Endothelial cell of umbilical vein (primary cell): ENCODE data around the gene SLFNL1. TPM values are rescaled to one million over a fixed set of nuclear protein-coding genes. Genes with fewer than 3 reads are reported as not detected.
A peak's percentile ranks its signal among the peaks of the same experiment; 100 is the strongest.

Experiments
- BruUV-seq: library from RNA; stranded (reverse); fragments of 400-500 nt; replicated peaks from 2 replicates; lab custom pipeline; 2021; lab: Mats Ljungman, UMichigan
- CTCF ChIA-PET: fragments of 300-600, 350-600 bp; sonication (Branson Sonifier 250); formaldehyde crosslinking; loops from one replicate; lab custom pipeline; 2021; ENCODE audit warnings: antibody characterized with exemption, inconsistent platforms; lab: Charles Lee
- POLR2A ChIA-PET: fragments of 300-600, 350-600 bp; sonication (Branson Sonifier 250); formaldehyde crosslinking; loops from one replicate; lab custom pipeline; 2021; ENCODE audit warnings: antibody characterized with exemption, inconsistent platforms; lab: Charles Lee
- DNase-seq: peaks from one replicate; pipeline ENCODE4 v3.0.0-alpha.2; 2011; ENCODE audit warnings: low read depth, low spot score
- FAIRE-seq: peaks from 2 replicates; lab custom pipeline; 2011; peaks lifted over from hg19 to GRCh38; lab: Jason Lieb, UNC
- H2AFZ ChIP-seq: 2 replicates; pipeline ENCODE4 v1.6.0; 2012; ENCODE audit warnings: low read depth, low read length, control low read depth, inconsistent platforms
- H3K27ac ChIP-seq: 2 replicates; pipeline ENCODE4 v1.5.1; 2011; ENCODE audit warnings: low read depth, mild to moderate bottlenecking, control low read depth, low read length, moderate library complexity; ENCODE audit not compliant: insufficient read depth
- H3K27me3 ChIP-seq, 2 experiments: 2 replicates each; pipeline versions ENCODE4 v1.6.0 to v1.6.1; 2011; ENCODE audit warnings: low read length in 2 of 2, mixed read lengths in 1 of 2; ENCODE audit not compliant: control insufficient read depth in 2 of 2, insufficient read depth in 2 of 2
- H3K36me3 ChIP-seq, 2 experiments: 2 replicates in 1 of 2; 3 replicates in 1 of 2; pipeline ENCODE4 v1.5.1; 2011; ENCODE audit warnings: low read length in 2 of 2, mild to moderate bottlenecking in 1 of 2, moderate library complexity in 1 of 2; ENCODE audit not compliant: control insufficient read depth in 2 of 2, insufficient read depth in 2 of 2; ENCODE audit errors: extremely low read depth in 1 of 2
- H3K4me1 ChIP-seq: 3 replicates; pipeline ENCODE4 v1.5.1; 2011; ENCODE audit warnings: mild to moderate bottlenecking, low read length; ENCODE audit not compliant: control insufficient read depth, insufficient read depth; ENCODE audit errors: extremely low read depth
- H3K4me2 ChIP-seq: 2 replicates; pipeline ENCODE4 v1.6.1; 2011; ENCODE audit warnings: low read length, control low read depth, mixed read lengths; ENCODE audit not compliant: insufficient read depth
- H3K4me3 ChIP-seq, 3 experiments: fragments of 200-600 bp in 1 of 3; sonication (generic), shearing (Covaris generic) in 1 of 3; replicated peaks in 1 of 3; 2 replicates each; pipeline ENCODE4 v1.5.1; 2011 to 2016; ENCODE audit warnings: control low read depth in 3 of 3, low read length in 3 of 3, mild to moderate bottlenecking in 2 of 3, inconsistent platforms in 1 of 3, low read depth in 1 of 3, moderate library complexity in 1 of 3; ENCODE audit not compliant: insufficient read depth in 1 of 3
- H3K79me2 ChIP-seq: 2 replicates; pipeline ENCODE4 v1.6.0; 2012; ENCODE audit warnings: low read length, inconsistent platforms; ENCODE audit not compliant: control insufficient read depth, insufficient read depth
- H3K9ac ChIP-seq: replicated peaks from 2 replicates; pipeline ENCODE3; 2011; ENCODE audit warnings: low read length, control low read depth; ENCODE audit not compliant: insufficient read depth; ENCODE audit errors: extremely low read depth
- H3K9me1 ChIP-seq: replicated peaks from 3 replicates; pipeline ENCODE4 v1.6.0; 2011; ENCODE audit warnings: mild to moderate bottlenecking, low read length; ENCODE audit not compliant: control insufficient read depth, insufficient read depth; ENCODE audit errors: extremely low read depth
- H3K9me3 ChIP-seq: replicated peaks from 2 replicates; pipeline ENCODE4 v1.5.1; 2012; ENCODE audit warnings: low read length, inconsistent platforms; ENCODE audit not compliant: control insufficient read depth, insufficient read depth
- H4K20me1 ChIP-seq: replicated peaks from 2 replicates; pipeline ENCODE3; 2011; ENCODE audit warnings: mild to moderate bottlenecking, low read length; ENCODE audit not compliant: control insufficient read depth, insufficient read depth; ENCODE audit errors: extremely low read depth
- FOS ChIP-seq: IDR thresholded peaks from 2 replicates; pipeline ENCODE4 v1.6.1; 2011; ENCODE audit warnings: mild to moderate bottlenecking, low read length, moderate library complexity, borderline replicate concordance; ENCODE audit not compliant: insufficient read depth
- GATA2 ChIP-seq: IDR thresholded peaks from 2 replicates; pipeline ENCODE4 v1.7.0; 2011; ENCODE audit warnings: low read depth, mild to moderate bottlenecking, moderate library complexity, mixed read lengths, low read length; ENCODE audit not compliant: insufficient read length, insufficient read depth
- JUN ChIP-seq: IDR thresholded peaks from 2 replicates; pipeline ENCODE4 v1.6.1; 2011; ENCODE audit warnings: borderline replicate concordance, low read depth; ENCODE audit not compliant: insufficient read length, insufficient read depth
- MYC ChIP-seq: IDR thresholded peaks from one replicate; pipeline ENCODE4 v1.6.1; 2011; ENCODE audit warnings: mild to moderate bottlenecking, low read depth, low read length
- POLR2A ChIP-seq: IDR thresholded peaks from 2 replicates; pipeline ENCODE4 v1.6.1; 2012; ENCODE audit warnings: low read depth, mild to moderate bottlenecking, control low read depth, low read length
- POLR2AphosphoS5 ChIP-seq: IDR thresholded peaks from 2 replicates; pipeline ENCODE4 v1.6.1; 2012; ENCODE audit warnings: low read depth, mild to moderate bottlenecking, control low read depth, low read length, moderate library complexity; ENCODE audit not compliant: insufficient read depth
- dilution Hi-C: fragments of 300-500 bp; cut with MboI; formaldehyde crosslinking; loops from one replicate; pipeline ENCODE4 v1.15.0; 2019; ENCODE audit warnings: low sequenced_read_pairs; ENCODE audit not compliant: extremely low pct_ligation_motif_present
- intact Hi-C: fragments of 100-400 bp; cut with micrococcal nuclease; formaldehyde crosslinking; loops from one replicate; pipeline ENCODE4 v1.10.0; 2022
- polyA plus RNA-seq, 4 experiments: library from polyadenylated mRNA; depleted of rRNA in 3 of 4; stranded (reverse) in 3 of 4; unstranded in 1 of 4; fragments of >200 nt; gene quantifications; 2 replicates each; pipeline versions ENCODE4 v1.2.1 to v1.2.3, GENCODE V29; 2011 to 2012; ENCODE audit warnings: missing spikeins in 1 of 4
- total RNA-seq: library from RNA; stranded (reverse); gene quantifications from 2 replicates; pipeline ENCODE4 v1.2.3, GENCODE V29; 2021
- TF ChIP-seq, protein P1 (sequence below), 2 donors: IDR thresholded peaks; 1 replicate in 1 of 2; 2 replicates in 1 of 2; pipeline ENCODE4 v1.5.1; 2011; ENCODE audit warnings: low read length in 2 of 2, mild to moderate bottlenecking in 2 of 2, moderate library complexity in 2 of 2, control low read depth in 1 of 2, inconsistent platforms in 1 of 2, low read depth in 1 of 2; ENCODE audit not compliant: insufficient read depth in 1 of 2; ENCODE audit errors: extremely low read depth in 1 of 2
- TF ChIP-seq, protein P2 (sequence below): IDR thresholded peaks from 2 replicates; pipeline ENCODE4 v1.6.1; 2011; ENCODE audit not compliant: insufficient read depth, insufficient read length

Gene SLFNL1
- total and polyA plus RNA-seq, 2 donors (not counting 3 experiments of a cell fraction or from before 2014, with no cell fraction given): 0.14 to 0.29 TPM

DNA sequence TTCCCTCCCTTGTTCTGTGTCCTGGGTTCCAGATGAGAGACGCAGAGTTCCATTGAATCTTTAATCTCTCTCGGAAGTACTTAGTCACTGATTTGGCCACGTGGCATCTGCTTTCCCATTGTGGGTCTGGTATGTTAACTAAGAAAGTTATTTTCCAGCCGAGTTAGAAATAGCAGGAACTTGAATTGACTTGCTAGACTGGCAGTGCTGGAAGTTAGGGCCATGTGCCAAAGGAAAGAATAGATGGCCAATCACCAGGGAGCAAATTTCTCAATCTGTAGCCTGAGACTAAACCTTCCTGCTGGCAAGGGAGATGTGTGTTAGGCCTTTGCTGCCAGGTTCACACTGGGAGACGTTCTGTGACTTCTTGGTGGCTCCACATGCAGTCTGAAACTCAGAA lies 24.2 kb upstream of the SLFNL1 start:
- dilution Hi-C loops (no loop called here), intact Hi-C loops (loop anchor here (1.0 to 5.0 kb wide), 4 partner anchors 12 to 77 kb away; no protein-coding TSS in a partner anchor)
- Histone ChIP-seq H3K36me3 (peaks cover 0 to 8% of the 10 kb centered on the region in 2 experiments), H3K4me3 (no peak overlapping the region), H3K79me2 (no peaks in the 10 kb centered on the region), H4K20me1 (no peaks in the 10 kb centered on the region), H3K4me1 (peaks cover 32% of the 10 kb centered on the region), H3K9me3 (no peaks in the 10 kb centered on the region), H3K9ac (no peak overlapping the region), H3K4me2 (peak overlapping the region; percentile 26), H2AFZ (no peak overlapping the region), H3K27me3 (no peaks in the 10 kb centered on the region), H3K27ac (peak overlapping the region; percentile 53), H3K9me1 (no peaks in the 10 kb centered on the region)
- ChIA-PET POLR2A (no interaction called here), CTCF (interaction anchor here (1.6 kb wide), 1 partner anchor 42 kb away, joined by 5 read pairs; no protein-coding TSS in a partner anchor)
- TF ChIP-seq GATA2 (peak; percentile 69), MYC (peak; percentile 70), POLR2A (no peak), POLR2AphosphoS5 (peak; percentile 56), FOS (peak; percentile 62), JUN (peak; percentile 65)
- TF ChIP-seq, protein P1, sequence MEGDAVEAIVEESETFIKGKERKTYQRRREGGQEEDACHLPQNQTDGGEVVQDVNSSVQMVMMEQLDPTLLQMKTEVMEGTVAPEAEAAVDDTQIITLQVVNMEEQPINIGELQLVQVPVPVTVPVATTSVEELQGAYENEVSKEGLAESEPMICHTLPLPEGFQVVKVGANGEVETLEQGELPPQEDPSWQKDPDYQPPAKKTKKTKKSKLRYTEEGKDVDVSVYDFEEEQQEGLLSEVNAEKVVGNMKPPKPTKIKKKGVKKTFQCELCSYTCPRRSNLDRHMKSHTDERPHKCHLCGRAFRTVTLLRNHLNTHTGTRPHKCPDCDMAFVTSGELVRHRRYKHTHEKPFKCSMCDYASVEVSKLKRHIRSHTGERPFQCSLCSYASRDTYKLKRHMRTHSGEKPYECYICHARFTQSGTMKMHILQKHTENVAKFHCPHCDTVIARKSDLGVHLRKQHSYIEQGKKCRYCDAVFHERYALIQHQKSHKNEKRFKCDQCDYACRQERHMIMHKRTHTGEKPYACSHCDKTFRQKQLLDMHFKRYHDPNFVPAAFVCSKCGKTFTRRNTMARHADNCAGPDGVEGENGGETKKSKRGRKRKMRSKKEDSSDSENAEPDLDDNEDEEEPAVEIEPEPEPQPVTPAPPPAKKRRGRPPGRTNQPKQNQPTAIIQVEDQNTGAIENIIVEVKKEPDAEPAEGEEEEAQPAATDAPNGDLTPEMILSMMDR (IDR thresholded peaks at IDR 0.05; ENCODE audit: extremely low read depth in 1 of 2, insufficient read depth in 1 of 2, low read depth in 1 of 2, low read length in 2 of 2): no peak
- TF ChIP-seq, protein P2, sequence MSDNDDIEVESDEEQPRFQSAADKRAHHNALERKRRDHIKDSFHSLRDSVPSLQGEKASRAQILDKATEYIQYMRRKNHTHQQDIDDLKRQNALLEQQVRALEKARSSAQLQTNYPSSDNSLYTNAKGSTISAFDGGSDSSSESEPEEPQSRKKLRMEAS: peak; percentile 76
- no TSS peak for BruUV-seq
- FAIRE-seq (peak; percentile 99), DNase-seq (peak; percentile 94)
